GM18519 (cell line): ENCODE results near the gene GALNTL6.
A peak's percentile ranks its signal among the peaks of the same experiment; 100 is the strongest.

Source experiments
- ATAC-seq: cut with Tn5 transposase; IDR thresholded peaks from one replicate; pipeline ENCODE4 v1.9.1; 2021; ENCODE audit warnings: mild to moderate bottlenecking, moderate library complexity; ENCODE audit not compliant: unreplicated experiment, low FRiP score

GALNTL6 gene

GRCh38 chr4:172173206-172173605 lies 360.0 kb downstream of the GALNTL6 start:
- ATAC-seq = no peak

- ATAC-seq = no peak
Observed at GRCh38 chr4:172177382-172177781, 364.2 kb downstream of the GALNTL6 start.

DNA sequence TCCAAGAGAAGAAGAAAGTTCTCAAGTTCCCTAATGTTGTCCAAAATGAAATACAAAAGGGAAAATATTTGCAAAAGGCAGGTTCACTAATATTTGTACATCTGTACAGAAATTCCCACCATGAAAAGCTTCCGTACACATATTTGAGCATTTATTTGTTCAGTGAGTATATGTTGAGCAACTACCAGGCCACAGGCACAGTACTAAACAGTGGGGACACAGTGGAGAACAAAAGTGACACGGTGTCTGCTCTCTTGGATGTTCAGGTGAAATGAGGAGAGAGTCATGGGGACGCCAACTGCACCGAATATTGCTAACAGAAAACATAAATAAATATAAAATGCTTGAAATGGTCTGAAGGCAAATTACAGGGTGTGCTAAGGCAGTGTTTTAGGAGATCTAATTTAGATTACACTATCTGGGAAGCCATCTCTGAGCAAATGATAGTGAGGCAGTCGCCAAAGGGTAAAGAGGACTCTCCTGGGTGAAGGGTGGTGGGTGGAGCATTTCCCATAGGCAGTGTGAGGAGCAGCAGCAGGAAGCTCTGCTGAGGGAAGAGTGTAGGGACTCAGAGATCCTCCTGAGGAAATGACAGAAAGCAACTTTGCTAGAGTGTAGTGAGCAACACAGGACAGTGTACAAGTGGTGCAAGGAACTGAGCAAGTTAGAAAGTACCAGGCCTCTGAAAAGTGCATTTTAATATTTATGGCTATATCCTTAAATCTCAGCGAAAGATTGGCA lies 375.2 kb downstream of the GALNTL6 start:
- ATAC-seq = no peak

GRCh38 chr4:172202480-172203076 lies 389.4 kb downstream of the GALNTL6 start:
- peak; percentile 66 for ATAC-seq

DNA sequence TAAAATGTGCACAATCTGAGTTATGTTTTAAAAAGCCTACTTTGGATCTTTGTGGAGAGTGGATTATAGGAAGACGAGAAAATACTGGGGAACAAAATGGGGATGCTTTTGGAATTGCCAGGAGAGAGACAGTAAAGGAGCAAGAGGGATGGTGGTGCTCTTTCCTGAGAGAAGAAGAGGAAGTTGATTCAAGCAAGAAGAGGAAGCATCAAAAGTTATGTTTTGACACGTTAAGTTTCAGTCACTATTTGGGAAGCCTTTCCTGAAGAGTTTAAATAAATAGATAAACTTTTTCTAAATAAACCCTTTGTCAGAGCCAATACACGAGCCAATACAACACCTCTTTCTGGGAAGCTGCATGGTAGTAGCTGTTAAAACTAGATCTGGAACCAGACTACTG lies 394.1 kb downstream of the GALNTL6 start:
- no peak for ATAC-seq

- ATAC-seq = no peak
Observed at GRCh38 chr4:172207886-172208285, 394.7 kb downstream of the GALNTL6 start.

DNA sequence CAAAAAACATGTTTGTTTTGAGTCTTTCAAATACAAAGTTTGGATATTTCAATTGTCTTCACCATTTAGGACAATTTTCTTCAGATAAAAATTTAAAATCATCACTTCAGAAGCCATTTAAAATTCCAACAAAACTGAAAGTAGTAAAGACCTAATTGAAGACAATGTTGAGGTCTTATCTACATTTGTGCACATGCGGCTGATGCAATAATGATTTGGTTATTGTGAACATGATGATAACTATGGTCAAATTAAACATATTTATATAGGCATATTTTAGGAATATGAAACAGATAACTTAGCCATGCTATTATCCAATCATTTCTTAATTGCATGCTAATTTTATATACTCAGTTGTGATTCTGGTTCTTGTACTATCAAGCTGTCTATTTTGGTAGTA lies 407.5 kb downstream of the GALNTL6 start:
- ATAC-seq = no peak

DNA sequence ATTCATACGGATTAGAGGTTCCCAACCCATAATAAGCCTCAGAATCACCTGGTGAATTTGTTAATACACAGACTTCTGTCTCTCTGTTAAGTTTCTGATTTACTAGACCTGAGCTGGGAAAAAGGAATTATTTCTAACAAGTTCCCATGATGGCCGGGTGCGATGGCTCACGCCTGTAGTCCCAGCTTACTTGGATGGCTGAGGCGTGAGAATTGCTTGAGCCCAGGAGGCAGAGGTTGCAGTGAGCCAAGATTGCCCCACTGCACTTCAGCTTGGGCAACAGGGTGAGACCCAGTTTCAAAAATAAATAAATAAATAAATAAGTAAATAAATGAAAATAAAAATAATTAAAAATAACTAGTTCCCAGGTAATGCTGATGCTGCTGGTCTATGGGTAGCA lies 412.3 kb downstream of the GALNTL6 start:
- no peak for ATAC-seq

DNA sequence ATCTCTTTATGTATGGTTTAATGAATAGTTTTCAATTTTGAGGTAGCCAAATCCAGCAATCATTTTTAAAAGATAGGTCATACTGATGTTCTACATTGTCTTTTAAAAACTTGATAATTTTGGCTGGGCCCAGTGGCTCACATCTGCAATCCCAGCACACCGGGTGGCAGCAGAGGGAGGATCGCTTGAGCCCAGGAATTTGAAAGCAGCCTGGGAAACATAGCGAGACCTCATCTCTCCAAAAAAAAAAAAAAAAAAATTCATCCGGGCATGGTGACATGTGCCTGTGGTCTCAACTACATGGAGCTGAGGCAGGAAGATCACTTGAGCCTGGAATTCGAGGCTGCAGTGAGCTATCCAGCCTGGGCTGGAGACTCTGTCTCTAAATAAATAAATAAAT lies 419.8 kb downstream of the GALNTL6 start:
- no peak for ATAC-seq

GRCh38 chr4:172243551-172243950 lies 430.3 kb downstream of the GALNTL6 start:
- no peak for ATAC-seq

DNA sequence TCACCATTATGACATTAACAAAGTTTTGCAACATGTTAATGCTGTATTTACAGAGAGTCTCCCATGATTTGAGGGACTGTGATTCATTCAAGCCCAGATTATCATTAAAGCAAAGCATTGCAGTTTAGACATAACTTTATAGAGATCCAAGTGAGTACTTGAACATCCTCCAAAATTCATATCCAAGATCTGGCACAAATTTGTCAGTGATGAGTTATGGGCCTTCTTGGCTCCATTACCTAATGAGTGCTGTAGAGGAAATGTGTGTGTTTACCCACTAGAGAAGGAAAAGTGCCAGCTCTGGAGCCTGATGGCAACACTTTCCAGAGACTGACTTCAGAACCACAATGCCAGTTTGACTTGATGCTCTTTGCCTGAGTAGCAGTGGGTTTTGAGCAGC lies 432.3 kb downstream of the GALNTL6 start:
- no peak for ATAC-seq

GRCh38 chr4:172253409-172253808 lies 440.2 kb downstream of the GALNTL6 start:
- no peak for ATAC-seq

GRCh38 chr4:172256820-172257219 lies 443.6 kb downstream of the GALNTL6 start:
- no peak for ATAC-seq

DNA sequence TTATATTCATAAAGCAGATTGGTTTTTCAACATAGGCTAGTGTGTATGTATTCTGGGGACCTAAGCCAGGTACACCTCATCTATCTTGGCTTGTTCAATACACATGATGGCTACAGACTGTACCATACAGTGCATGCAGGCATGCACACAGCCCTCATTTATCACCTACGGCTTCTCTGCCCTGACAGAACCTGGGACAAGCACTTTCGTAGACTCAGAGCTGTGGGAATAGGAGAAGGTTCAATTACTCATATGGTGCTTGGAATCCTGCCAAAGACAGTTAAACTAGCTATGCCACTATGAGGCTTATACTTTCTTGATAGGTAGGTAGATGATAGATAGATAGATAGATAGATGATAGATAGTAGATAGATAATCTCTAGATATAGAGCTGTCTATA lies 457.2 kb downstream of the GALNTL6 start:
- no peak for ATAC-seq

- ATAC-seq = no peak
Observed at GRCh38 chr4:172287117-172287516, 473.9 kb downstream of the GALNTL6 start.

GRCh38 chr4:172305698-172306097 lies 492.5 kb downstream of the GALNTL6 start:
- ATAC-seq = no peak

DNA sequence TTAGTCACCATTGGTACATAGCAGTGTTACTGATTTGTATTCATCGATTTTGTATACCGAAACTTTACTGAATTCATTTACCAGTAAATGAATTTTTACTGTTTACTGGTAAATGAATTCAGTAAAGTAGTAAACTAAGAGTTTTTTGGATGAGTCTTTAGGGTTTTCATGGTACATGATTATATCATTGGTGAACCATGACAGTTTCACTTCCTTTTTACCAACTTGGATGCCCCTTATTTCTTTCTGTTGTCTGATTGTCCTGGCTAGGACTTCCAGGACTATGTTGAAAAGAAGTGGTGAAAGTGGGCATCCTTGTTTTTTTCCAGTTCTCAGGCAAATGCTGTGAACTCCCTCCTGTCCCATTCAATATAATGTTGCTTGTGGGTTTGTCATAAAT lies 494.9 kb downstream of the GALNTL6 start:
- ATAC-seq = peak; percentile 66

GRCh38 chr4:172311682-172312081 lies 498.5 kb downstream of the GALNTL6 start:
- no peak for ATAC-seq

- ATAC-seq = no peak
Observed at GRCh38 chr4:172323288-172323687, 510.1 kb downstream of the GALNTL6 start.

GRCh38 chr4:172344308-172344938 lies 531.2 kb downstream of the GALNTL6 start:
- ATAC-seq = no peak

- ATAC-seq = no peak
Observed at GRCh38 chr4:172348426-172348825, 535.2 kb downstream of the GALNTL6 start.

DNA sequence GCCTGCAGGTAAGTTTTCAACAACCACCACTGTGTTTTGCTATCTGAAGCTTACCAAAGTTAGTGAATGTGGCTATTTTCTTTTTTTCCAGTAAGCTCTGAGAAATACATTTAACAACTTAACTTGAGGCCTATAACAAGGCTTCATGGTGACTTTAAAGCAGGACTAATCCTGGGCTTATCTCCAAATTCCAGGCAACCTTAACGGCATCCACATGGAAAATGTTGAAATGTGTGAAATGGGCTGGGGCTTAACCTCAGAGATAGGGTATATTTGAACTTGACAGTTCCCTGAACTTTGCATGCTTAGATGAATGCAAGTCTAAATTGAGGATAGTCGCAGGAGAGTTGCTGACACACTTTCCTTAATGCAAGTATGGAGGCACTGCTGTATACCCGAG lies 539.2 kb downstream of the GALNTL6 start:
- no peak for ATAC-seq
